Suprapubic skin (tissue), 4 donors: ENCODE measurements around the gene RNF26.

ENCODE experiments used
- EP300 ChIP-seq: sonication (generic); formaldehyde crosslinking; IDR thresholded peaks from one replicate; pipeline ENCODE4 v1.6.1; 2017; ENCODE audit warnings: antibody characterized with exemption
- POLR2A ChIP-seq, 2 donors: fragments of 450-650 bp; IDR thresholded peaks; one replicate each; pipeline ENCODE4 v1.6.1; 2017; ENCODE audit warnings: antibody characterized with exemption in 2 of 2, mild to moderate bottlenecking in 2 of 2, moderate library complexity in 2 of 2
- POLR2AphosphoS5 ChIP-seq, 3 donors: sonication (generic); formaldehyde crosslinking; IDR thresholded peaks; one replicate each; pipeline ENCODE4 v1.6.1; 2017; ENCODE audit warnings: antibody characterized with exemption in 3 of 3
- TF ChIP-seq, protein P1 (sequence below), 2 donors: fragments of 200-600 bp in 1 of 2; fragments of 450-650 bp in 1 of 2; sonication (generic) in 1 of 2; IDR thresholded peaks; one replicate each; pipeline ENCODE4 v1.5.1; 2016 to 2019; ENCODE audit warnings: antibody characterized with exemption in 2 of 2, mild to moderate bottlenecking in 1 of 2, moderate library complexity in 1 of 2

DNA sequence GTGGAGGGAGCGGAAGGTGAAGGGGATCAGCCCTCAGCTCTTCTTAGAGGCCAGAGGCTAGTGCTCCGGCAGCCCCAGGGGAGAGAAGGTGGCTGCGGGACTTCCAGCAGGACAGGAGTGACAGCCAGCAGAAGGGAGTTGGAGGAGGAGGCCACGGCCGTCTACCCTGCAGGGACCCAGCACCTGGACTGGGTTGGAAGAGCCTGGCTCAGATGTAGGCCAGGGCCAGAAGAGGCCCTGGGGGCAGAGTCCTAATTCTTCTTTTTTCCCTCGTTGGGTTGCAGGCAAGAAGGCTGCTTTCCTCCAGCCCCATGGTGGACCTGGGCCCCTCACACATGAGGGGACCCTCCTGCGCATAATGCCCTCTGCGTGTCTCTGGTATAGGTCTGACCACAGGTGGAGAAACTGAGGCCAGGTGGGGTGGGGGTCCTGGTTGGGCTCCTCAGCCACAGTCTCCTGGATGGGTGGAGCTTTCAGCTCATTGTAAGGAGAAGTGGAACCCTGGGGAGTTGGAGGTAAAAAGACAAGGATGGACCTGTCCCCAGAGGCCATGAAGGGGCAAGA is 15.1 kb upstream of the RNF26 start:
- TF ChIP-seq, protein P1, sequence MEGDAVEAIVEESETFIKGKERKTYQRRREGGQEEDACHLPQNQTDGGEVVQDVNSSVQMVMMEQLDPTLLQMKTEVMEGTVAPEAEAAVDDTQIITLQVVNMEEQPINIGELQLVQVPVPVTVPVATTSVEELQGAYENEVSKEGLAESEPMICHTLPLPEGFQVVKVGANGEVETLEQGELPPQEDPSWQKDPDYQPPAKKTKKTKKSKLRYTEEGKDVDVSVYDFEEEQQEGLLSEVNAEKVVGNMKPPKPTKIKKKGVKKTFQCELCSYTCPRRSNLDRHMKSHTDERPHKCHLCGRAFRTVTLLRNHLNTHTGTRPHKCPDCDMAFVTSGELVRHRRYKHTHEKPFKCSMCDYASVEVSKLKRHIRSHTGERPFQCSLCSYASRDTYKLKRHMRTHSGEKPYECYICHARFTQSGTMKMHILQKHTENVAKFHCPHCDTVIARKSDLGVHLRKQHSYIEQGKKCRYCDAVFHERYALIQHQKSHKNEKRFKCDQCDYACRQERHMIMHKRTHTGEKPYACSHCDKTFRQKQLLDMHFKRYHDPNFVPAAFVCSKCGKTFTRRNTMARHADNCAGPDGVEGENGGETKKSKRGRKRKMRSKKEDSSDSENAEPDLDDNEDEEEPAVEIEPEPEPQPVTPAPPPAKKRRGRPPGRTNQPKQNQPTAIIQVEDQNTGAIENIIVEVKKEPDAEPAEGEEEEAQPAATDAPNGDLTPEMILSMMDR (IDR thresholded peaks at IDR 0.05), result no peak
- TF ChIP-seq EP300, result no peak
- TF ChIP-seq POLR2AphosphoS5 (IDR thresholded peaks at IDR 0.05), result no peak
- TF ChIP-seq POLR2A (IDR thresholded peaks at IDR 0.05), result no peak
